T-helper 2 cell (primary cell): Measurements from ENCODE around the gene ARL5C.
"Not testable (repeated sequence)": the region's sequence is repeated elsewhere in the genome, so short reads cannot be mapped to it uniquely, and the experiment has no call there.

Source experiments
- DNase-seq, 5 experiments: peaks; one replicate each; pipeline versions ENCODE4 v3.0.0 to v3.0.0-alpha.2; 2012 to 2022

Gene ARL5C

DNA sequence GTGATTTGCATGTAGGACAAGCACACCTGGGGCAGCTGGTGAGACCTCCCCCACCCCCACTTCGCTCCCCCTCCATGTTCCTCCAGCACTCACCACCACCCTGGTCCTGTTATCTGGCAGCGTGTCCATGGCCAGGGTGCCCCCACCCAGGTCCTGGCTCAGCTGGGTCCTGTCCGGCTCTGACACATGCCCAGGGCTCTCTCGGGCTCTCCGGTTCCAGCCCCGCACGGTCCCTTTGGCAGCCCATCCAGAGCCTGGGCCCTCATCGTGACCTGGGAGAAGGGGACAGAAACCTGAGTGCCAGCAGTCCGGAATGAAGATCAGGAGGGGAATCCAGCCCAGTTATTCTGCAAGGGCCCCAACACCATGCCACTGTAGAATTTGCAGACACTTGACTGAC, 26.4 kb downstream of the ARL5C start:
- no peak for DNase-seq

DNA sequence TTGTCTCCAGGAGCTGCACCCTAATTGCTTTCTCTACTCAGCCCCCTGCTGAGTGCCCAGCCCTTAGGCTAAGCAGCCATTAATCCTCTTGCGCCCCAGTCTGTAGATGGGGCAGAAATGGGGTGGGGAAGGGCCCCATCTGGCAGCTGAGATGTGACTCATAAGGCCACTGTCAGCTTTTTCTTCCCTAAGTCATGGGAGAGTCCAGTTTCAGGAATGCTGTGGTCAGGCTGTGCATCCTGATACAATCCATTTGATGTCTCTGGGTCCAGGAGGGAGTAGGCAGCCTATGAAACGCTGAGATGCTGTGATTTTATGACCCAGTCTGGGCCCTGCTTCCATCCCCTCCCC, 26.8 kb downstream of the ARL5C start:
- DNase-seq, result no peak

DNA sequence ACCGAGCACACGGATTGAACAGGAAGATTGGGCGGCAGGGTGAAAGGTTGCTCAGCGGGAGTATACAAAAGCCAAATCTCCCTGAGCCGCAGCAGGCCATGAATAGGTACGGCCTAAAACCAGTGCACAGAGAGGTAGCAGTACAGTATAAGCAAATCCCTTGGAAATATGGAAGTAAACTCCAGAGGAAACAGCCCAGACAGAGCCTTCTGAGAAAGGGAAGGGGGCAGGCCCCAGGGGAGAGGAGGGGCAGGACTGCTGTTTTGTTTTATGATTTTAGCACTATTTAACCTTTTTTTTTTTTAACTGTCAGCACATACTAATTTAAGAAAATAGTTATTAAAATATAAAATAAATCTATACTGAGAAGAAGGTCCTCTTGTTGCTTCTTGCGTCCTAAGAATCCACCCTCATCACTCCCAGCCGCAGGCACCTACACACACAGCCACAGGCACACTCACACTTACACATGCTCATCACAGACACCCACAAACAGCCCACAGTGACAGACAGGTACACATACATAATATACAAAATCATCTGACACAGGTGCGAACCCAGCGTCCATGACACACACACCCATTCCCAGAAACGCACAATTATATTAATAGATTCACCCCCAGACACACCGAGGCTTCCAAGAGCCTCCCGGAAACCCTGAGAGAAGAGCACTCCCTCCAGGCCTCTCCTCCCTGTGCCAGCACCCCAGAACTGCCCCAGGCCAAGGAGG, 27.4 kb downstream of the ARL5C start:
- DNase-seq, result no peak

DNA sequence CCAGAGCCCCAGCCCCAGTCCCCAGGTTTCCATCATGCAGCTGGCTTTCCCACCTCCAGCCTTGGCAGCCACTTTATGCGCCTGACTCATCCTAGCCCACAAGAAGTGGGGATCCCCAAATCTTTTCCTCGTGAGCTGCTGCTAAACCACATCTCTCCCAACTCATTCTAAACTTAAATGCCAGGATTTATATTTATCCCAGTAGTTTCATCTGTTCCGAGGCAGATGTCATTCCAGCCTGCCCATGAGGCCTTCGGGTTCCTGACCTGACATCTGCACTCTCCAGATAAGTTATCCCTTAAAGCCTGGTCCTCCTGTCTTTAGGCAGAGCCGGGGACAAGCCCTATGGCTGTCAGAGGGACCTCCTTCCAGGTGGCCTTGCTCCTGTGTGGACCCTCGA, 31.1 kb downstream of the ARL5C start:
- no peak for DNase-seq

DNA sequence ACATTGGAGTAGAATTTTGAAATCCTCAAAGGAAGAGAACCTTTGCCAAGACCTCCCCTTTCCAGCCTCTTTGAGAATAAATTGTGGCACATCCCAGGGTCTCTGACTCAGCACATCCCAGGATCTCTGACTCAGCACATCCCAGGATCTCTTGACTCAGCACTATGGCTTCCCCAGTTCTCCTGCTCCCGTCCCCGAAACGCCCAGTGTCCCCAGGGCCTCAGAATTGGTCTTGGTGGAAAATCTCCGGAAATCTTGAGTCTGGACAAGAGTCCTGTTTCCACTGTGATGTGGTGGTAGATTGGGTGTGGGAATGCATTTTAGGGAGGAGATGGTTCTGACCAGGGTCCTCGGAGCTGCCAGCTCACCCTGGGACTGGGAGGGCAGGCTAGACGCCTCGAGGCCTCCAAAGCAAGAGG, 33.8 kb downstream of the ARL5C start:
- DNase-seq, result no peak

DNA sequence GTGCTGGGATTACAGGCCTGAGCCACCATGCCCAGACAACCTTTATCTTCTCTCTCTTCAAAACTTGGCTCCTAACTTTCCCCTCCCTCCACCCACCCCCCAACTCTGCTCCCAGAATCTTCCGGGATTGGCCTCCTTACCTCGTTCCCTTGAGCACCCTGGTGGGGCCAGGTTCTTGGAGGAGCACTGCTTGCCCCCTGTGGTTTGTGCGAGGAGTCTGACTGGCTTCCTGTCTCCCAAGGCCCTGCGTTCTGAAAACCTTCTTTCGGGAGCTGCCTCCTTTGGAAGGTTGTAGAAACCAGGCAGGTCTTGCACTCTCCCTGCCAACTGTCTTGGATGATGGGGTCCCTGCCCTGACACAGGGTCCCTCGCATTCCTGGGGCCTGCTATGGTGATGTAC, 34.3 kb downstream of the ARL5C start:
- DNase-seq, result no peak

DNA sequence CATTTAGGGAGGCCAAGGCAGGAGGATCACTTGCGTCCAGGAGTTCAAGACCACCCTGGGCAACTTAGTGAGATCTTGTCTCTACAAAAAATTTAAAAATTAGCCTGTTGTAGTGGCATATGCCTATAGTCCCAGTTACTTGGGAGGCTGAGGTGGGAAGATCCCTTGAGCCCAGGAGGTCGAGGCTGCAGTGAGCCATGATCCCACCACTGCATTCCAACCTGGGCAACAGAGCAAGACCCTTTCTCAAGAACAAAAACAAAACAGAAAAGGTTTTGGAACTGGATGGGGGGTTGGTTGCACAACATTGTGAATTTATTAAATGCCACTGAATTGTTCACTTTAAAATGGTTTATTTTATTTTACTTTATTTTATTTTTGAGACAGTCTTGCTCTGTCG, 35.8 kb downstream of the ARL5C start:
- no peak for DNase-seq

DNA sequence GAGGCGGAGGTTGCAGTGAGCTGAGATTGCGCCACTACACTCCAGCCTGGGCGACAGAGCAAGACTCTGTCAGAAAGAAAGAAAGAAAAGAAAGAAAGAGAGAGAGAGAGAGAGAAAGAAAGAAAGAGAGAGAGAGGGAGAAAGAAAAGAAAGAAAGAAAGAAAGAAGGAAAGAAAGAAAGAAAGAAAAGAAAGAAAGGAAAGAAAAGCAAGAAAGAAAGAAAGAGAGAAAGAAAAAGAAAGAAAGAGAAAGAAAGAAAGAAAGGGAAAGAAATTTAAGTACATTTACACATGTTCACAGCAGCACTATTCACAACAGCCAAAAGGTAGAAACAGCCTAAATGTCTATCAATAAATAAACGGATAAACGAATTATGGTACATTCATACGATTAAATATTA, 36.4 kb downstream of the ARL5C start:
- not testable (repeated sequence) for DNase-seq

DNA sequence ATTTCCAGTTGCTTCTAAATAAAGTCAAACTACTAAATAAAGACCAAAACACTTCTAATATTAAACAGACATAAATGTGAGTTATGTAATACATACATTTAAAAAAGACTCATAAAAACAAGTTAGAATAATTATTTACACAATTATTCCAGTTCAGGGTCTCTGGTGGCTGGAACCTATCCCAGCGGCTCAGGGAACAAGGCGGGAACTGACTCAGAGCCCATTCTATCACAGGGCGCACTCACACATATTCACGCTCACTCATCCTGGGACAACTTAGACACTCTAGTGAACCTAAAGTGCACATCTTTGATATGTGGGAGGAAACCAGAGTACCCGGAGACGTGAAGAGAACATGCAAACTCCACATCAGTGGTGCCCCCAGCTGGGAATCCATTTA, 39.5 kb downstream of the ARL5C start:
- no peak for DNase-seq

DNA sequence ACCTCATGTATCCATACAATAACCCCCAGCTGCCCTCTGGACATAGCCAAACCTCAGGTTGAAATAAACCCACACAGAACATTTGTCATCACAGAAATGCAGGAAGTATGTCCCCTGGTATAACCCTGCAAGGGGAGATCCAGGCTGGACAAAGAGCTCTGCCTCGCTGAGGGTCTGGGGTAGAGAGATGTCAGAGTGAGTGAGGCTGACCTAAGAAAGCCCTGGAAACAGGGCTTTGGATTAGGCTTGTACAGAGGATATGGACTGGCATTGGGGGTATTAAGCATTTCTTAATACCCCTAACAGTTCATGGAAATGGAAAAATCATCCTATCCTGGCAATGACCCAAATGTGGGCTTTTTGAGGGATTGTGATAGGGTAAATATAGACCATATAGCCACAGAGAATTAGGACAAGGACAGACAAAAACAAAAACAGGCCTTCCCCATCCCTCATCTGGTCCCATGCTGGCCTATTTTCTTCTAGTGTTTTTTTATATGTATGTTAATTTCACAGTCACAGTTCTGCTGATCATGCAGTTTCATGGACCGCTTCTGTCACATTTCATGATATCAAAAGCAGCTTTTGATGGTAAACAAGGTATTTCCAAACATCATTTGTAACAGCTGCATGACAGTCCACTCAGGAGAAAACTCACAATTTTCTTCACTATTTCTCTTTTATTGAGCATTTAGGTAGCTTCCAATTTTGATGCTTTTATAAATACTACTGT, 40.7 kb downstream of the ARL5C start:
- DNase-seq, result no peak

DNA sequence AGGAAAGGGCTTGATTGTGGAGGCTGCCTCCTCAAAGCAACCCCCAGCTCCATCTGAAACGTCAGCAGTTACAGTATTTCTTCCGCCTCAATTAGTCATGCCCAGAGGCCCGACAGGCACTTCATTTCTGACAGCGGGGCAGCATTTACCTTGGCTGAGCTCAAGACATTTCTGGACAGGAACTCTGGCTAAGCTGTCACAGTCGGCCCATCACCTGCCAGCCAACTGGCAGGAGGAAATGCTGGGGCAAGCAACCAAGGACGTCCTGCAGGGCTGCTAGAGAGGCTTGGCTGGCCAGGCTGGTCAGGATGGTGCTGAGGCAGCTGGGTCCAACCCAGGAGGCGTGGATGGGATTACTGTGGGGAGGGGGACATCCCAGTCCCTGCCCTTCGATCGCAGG, 42.3 kb downstream of the ARL5C start:
- DNase-seq, result no peak

DNA sequence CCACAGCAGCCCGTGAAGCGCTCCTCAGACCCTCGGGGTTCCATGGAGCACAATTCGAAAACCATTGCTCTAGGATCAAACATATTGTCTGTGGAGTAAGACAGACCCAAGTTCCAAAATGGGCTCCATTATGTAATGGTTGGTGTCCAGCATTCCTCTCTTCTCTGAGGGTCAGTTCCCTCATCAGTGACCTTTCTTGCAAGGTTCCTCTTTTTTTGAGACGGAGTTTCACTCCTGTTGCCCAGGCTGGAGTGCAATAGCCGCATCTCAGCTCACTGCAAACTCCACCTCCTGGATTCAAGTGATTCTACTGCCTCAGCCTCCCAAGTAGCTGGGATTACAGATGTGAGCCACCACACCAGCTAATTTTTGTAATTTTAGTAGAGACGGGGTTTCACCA, 43.0 kb downstream of the ARL5C start:
- no peak for DNase-seq

DNA sequence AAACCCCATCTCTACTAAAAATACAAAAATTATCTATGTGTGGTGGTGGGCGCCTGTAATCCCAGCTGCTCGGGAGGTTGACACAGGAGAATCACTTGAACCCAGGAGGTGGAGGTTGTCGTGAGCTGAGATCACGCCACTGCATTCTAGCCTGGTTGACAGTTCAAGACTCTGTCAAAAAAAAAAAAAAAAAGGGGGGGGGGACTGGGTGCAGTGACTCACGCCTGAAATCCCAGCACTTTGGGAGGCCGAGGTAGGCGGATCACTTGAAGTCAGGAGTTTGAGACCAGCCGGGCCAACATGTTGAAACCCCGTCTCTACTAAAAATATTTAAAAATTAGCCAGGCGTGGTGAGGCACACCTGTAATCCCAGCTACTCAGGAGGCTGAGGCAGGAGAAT, 44.0 kb downstream of the ARL5C start:
- DNase-seq, result not testable (repeated sequence)

DNA sequence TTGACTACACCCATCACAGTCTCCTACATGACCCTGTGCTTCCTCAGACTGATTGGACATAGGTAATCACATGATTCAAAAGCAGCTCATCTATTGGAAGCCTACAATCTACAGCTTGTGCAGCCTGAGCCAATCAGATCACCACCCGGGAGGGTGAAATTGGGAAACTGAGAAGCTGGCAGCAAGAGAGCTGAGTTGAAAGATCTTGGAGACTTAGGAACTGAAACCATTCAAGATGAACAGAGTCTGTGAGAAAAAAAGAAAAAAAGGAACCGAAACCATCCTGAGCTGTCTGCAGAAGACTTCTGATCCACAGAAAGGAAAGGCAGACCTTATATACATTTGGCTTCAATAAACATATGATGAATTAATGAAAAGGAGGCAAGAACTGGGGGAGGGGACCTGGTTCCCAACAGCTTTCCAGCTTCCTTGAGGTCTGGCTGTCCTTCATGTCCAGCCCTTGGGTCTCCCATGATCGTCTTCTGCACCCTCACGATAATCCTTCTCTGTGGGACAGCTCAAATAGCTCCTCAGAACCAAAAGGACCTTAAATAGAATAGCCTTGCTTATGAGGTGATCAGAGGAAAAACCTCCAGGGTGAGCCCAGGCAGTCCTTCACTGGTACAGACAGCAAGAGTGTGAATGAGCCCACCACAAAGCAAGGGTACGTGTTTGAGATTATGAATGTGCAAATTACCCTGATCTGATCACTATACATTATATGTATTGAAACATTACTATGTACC, 47.1 kb downstream of the ARL5C start:
- DNase-seq, result no peak

DNA sequence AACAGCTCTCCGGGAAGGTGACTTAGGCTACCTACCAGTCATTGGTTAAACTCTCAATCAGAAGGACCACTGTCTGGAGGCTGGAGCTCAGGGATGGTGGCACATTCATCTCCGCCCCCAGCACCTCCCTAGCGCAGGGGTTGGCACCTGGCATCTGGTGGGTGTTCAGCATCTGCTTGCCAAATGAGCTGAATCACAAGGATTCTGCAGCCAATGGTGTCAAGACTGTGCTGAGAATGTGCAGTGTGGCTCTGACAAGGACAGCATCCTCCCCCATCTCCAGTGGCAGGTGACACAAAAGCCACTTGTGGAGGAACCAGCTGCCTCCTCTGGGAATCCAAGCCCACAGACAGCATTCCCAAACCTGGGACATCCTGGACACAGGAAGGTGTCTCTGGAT, 49.7 kb downstream of the ARL5C start:
- no peak for DNase-seq

DNA sequence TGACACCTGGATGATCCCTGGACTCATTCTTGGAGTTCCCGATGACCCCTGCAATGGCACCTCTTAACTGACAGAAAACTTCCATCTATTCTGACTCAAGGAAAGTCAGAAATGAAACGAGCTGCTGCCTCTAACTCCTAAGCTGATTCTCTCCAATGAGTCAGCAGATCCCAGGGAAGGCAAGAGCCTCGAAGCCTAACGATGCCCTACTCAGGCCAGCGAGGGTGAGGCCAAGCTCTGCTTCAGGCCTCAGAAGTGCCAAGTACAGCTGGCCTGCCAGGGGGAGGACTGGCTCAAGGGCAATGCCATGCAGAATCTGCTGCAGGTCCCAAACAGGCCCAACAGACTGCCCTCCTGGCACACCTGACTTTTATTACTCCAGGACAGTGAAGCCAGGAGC, 50.8 kb downstream of the ARL5C start:
- DNase-seq, result no peak

DNA sequence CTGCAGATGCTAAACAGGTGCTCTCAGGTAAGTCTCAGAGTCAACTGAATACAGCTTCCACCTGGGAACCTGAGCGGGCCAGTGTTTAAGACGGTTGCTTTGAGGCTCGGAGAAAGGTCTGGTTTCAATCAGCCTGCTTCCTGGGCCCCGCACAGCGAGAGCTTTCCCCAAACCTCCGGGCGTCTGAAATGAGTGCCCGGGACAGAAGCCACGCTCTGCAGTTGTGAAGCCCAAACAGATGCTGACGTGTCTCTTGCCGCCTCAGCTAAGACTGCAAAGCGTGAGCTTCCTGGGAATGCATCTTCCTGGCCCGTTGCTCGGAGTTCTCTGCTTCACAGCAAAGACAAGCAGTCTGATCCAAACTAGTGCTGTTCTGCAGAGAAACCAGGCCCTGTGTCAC, 51.2 kb downstream of the ARL5C start:
- DNase-seq, result no peak

DNA sequence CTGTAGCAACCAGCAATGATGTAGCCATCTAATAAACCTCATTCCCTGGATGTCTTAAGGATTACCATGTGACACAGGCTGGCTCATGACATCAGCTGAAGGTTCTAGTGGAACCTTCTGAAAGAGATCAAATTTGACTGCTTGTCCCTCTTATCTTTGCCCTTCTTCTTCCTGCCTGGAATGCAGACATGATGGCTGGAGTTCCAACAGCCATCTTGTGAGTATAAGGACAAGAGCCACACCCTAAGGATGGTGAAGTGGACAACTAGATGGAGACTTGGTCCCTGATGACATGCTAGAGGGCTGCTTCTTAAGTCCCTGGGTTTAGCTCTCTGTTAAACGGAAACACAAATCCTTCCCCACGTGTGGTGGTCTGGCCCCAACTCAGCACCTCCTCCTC, 52.1 kb downstream of the ARL5C start:
- no peak for DNase-seq

DNA sequence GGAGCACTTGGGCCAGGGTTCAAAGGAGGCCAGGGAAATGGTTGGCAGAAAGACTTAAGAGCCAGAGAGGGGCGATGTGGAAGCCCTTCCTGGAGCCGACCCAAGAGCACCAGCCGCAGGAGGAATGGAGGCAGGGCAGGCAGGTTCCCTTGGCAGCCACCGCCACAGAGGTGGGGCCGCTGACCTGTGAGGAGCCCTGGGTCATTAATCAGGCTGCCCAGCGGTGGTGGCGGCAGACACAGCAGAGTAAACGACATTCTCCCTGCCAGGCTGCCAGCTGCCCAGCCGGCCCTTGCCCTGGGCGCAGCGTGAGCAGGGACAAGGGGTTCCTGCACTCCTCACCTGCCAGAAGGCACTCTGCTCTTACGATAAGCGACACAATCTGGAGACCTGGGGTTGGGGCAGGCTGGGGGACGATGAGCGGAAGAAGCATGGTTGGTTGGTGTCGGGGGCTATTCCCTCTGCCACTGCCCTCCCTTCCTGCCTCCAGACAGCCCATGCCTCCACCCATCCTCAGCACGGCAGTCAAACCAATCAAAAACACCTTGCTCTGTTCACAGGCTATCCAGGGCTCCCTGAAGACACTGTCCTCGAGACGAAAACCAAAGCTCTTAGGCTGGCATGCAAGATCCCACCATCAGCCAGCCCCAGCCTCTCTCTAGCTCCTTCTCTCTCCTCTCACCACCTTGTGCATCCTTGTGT, 55.4 kb downstream of the ARL5C start:
- no peak for DNase-seq

DNA sequence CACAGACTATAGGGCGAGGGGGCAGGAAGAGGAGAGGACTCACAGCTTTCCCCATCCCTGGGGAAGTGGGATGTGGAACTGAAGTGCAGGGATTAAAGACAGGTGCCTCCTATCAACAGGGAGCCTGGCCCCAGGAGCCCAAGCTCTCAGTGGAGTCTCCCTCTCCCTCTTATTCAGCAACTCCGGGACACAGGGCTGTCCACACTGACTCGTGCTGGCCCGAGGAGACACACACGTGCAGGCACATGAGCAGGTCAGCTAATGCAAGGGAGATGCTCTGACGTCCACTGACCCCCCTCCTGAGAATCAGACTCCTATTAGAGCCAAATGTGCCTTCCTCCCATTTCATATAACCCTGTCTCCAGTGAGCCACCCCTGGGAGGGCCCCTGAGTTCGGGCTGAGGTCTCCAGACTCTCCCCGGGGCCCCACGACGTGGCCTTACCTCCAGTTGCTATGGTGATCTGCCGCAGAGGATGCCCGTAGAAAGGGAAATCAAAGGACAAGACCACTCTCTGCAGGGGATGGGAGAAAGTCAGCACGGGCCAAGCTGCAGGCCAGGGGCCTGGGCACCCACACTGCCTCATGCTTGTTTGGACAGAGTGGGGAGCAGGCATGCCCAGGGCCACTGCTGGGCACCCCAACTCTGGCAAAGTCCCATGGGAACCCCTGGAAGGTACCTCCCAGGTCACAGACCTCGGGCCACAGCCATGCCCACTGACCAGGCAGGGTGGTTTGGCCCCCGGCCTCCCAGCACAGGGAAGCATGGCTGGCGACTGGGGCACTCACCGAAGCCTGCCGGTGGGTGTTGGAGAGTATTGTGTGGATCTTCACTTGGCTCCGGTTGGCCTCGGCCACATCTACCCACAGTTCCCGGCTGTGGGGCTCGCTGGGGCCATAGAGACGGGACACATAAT, 57.2 kb downstream of the ARL5C start:
- DNase-seq, result no peak

DNA sequence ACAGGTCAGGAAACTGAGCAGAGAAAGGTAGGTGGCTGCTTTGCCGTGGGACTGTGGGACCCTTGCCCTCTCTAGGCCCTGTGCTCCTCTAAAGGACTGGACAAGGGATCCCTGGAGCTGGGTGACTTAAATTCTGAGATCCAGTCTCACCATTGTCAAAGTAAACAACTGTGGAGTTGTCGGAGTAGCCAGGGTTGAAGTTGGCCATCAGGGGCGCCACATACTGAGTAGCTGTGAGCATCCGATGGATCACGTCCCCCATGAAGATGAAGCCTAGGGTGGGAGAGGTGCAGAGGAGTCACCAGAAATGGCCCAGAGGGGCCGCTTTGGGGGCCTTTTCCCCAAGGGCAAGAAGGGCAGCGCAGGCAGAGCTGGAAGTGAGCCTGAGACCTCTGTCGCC, 58.0 kb downstream of the ARL5C start:
- DNase-seq, result no peak

DNA sequence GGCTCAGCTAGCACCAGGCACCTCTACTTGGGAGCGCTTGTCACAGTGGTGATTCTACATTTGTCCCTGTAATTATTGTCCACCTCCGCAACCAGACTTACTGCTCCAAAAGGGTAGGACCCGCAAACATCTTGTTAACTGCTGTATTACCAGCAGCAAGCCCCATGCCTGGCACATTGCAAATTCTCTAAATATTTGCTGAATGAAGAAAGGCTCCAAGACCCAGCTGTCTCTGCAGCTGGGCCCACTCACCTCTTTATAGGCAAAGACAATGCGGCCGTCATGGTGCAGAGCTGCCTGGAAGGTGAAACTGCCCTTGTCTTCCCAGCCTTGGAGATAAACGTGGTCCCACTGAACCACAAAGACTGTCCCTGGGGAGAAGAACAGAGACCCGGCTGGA, 58.8 kb downstream of the ARL5C start:
- no peak for DNase-seq
